Gastroesophageal sphincter (tissue), 4 donors: Measurements from ENCODE around the gene GLTP. TPM values are rescaled to one million over a fixed set of nuclear protein-coding genes. Genes with fewer than 3 reads are reported as not detected.

Experiments used
- ATAC-seq: fragments of 150-250 bp; one replicate; pipeline ENCODE4 v1.9.1; 2016; ENCODE audit warnings: mild to moderate bottlenecking, moderate library complexity
- H3K27ac ChIP-seq, 4 donors: fragments of 200-600 bp; sonication (generic) in 3 of 4; 1 replicate in 3 of 4; 2 replicates in 1 of 4; pipeline ENCODE4 v1.5.1; 2016 to 2019
- H3K27me3 ChIP-seq: fragments of 200-600 bp; sonication (generic); one replicate; pipeline ENCODE4 v1.5.1; 2019
- H3K36me3 ChIP-seq, 2 donors: fragments of 200-600 bp; sonication (generic); one replicate each; pipeline ENCODE4 v1.5.1; 2019; ENCODE audit warnings: control low read depth in 1 of 2
- H3K4me1 ChIP-seq, 3 donors: fragments of 200-600 bp; sonication (generic); 1 replicate in 2 of 3; 2 replicates in 1 of 3; pipeline ENCODE4 v1.5.1; 2016 to 2019; ENCODE audit warnings: control low read depth in 2 of 3
- H3K4me3 ChIP-seq, 2 donors: fragments of 200-600 bp; sonication (generic); one replicate each; pipeline ENCODE4 v1.5.1; 2019; ENCODE audit warnings: mild to moderate bottlenecking in 1 of 2, moderate library complexity in 1 of 2
- H3K9me3 ChIP-seq, 3 donors: fragments of 200-600 bp; sonication (generic); one replicate each; pipeline ENCODE4 v1.5.1; 2017 to 2019; ENCODE audit warnings: control low read depth in 2 of 3
- CTCF ChIP-seq, 4 experiments: fragments of 200-600 bp in 2 of 4; fragments of 450-650 bp in 2 of 4; sonication (generic) in 1 of 4; IDR thresholded peaks; one replicate each; pipeline ENCODE4 v1.5.1; 2017 to 2019; ENCODE audit warnings: antibody characterized with exemption in 4 of 4, mild to moderate bottlenecking in 2 of 4, moderate library complexity in 2 of 4
- EP300 ChIP-seq: sonication (generic); formaldehyde crosslinking; IDR thresholded peaks from one replicate; pipeline ENCODE4 v1.6.1; 2017; ENCODE audit warnings: antibody characterized with exemption, mild to moderate bottlenecking
- POLR2A ChIP-seq, 2 donors: fragments of 450-650 bp; IDR thresholded peaks; one replicate each; pipeline ENCODE4 v1.6.1; 2017; ENCODE audit warnings: antibody characterized with exemption in 2 of 2, mild to moderate bottlenecking in 2 of 2, moderate library complexity in 1 of 2
- POLR2AphosphoS5 ChIP-seq: sonication (generic); formaldehyde crosslinking; IDR thresholded peaks from one replicate; pipeline ENCODE4 v1.6.1; 2017; ENCODE audit warnings: antibody characterized with exemption
- whole genome bisulfite sequencing, 2 donors: methylation state at CpG; one replicate each; pipeline ENCODE4 v1.1.5; 2018; ENCODE audit warnings: low coverage in 1 of 2; 5-methylcytosine and 5-hydroxymethylcytosine counted together
- total RNA-seq, 4 donors: library from RNA; depleted of rRNA; stranded (reverse); fragments of >200 nt; gene quantifications; one replicate each; pipeline ENCODE4 v1.1.0, GENCODE V29; 2016

GLTP gene
- total RNA-seq, 4 donors from 2014 or later, result 35.2 to 70.3 (median 51.8) TPM

DNA sequence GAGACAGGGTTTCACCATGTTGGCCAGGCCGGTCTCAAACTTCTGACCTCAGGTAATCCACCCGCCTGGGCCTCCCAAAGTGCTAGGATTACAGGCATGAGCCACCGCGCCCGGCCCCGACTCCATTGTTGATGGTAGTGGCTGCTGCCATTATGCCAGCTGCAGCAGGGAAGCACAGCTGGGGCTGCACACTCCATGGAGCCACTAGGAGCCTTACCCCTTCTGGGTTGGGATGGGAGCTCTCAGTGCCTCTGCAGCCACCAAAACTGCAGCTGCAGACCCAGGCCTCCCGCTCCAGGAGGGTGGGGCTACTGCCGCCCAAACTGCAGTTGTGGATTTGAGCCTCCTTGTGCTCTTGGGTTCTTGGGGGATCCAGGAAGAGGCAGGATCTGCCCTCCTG is 45.7 kb upstream of the GLTP start:
- ATAC-seq, result no peak
- no peak overlapping the region for H3K27ac ChIP-seq
- no peak overlapping the region for H3K4me3 ChIP-seq
- peaks cover 0 to 80% of the 10 kb centered on the region in 2 donors for H3K36me3 ChIP-seq
- H3K4me1 ChIP-seq, result no peaks in the 10 kb centered on the region
- no peaks in the 10 kb centered on the region for H3K9me3 ChIP-seq
- no peaks in the 10 kb centered on the region for H3K27me3 ChIP-seq
- no peak for TF ChIP-seq POLR2A (IDR thresholded peaks at IDR 0.05)
- no peak for TF ChIP-seq POLR2AphosphoS5
- no peak for TF ChIP-seq CTCF (IDR thresholded peaks at IDR 0.05)
- TF ChIP-seq EP300, result no peak
- WGBS, 2 donors, result 80% methylated on average over 1 of the region's 8 CpGs

- TF ChIP-seq CTCF (IDR thresholded peaks at IDR 0.05), result no peak
- TF ChIP-seq POLR2A (IDR thresholded peaks at IDR 0.05), result no peak
- no peak for TF ChIP-seq POLR2AphosphoS5
- TF ChIP-seq EP300, result no peak
- Histone ChIP-seq H3K27me3 (no peaks in the 10 kb centered on the region), H3K36me3 (peaks cover 0 to 80% of the 10 kb centered on the region in 2 donors), H3K4me3 (no peak overlapping the region), H3K4me1 (no peaks in the 10 kb centered on the region), H3K9me3 (no peaks in the 10 kb centered on the region), H3K27ac (no peak overlapping the region)
- no peak for ATAC-seq
- WGBS, 2 donors, result 58 to 69% methylated on average over 3 to 6 of the region's 20 CpGs
Measured at GRCh38 chr12:109925185-109925840, 45.0 kb upstream of the GLTP start.

- no peak for TF ChIP-seq EP300
- TF ChIP-seq POLR2AphosphoS5, result no peak
- no peak for TF ChIP-seq POLR2A (IDR thresholded peaks at IDR 0.05)
- no peak for TF ChIP-seq CTCF (IDR thresholded peaks at IDR 0.05)
- Histone ChIP-seq H3K27me3 (no peaks in the 10 kb centered on the region), H3K27ac (no peak overlapping the region), H3K9me3 (no peaks in the 10 kb centered on the region), H3K36me3 (peaks cover 0 to 81% of the 10 kb centered on the region in 2 donors), H3K4me3 (no peak overlapping the region), H3K4me1 (no peaks in the 10 kb centered on the region)
- 67 to 100% methylated on average over 1 to 3 of the region's 17 CpGs for WGBS, 2 donors
- ATAC-seq, result no peak
Measured at GRCh38 chr12:109923481-109924245, 43.3 kb upstream of the GLTP start.

DNA sequence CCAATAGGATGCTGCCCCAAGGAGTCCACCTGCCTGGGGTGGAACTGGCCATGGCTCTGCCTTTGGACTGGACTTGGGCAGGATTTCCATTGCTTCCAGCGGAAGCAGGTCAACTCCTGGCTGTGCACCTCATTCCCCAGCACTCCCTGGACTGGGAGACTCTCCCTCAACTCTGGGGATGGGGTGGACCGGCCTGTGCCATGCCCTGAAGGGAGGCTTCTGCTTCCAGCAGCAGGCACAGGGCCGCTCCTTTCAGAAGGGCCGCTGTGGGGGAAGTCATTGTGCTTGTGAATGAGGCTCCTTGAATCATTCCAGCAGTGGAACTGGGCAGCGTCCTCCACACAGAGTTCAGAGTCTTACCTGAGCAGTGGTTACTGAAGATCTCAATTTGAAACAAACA is 42.7 kb upstream of the GLTP start:
- Histone ChIP-seq H3K4me1 (no peaks in the 10 kb centered on the region), H3K27me3 (no peaks in the 10 kb centered on the region), H3K27ac (no peak overlapping the region), H3K4me3 (no peak overlapping the region), H3K36me3 (peaks cover 0 to 81% of the 10 kb centered on the region in 2 donors), H3K9me3 (no peaks in the 10 kb centered on the region)
- ATAC-seq, result no peak
- no CpG with 5 or more reads among the region's 5 CpGs for whole genome bisulfite sequencing, 2 donors
- TF ChIP-seq EP300 (no peak), POLR2A (IDR thresholded peaks at IDR 0.05) (no peak), POLR2AphosphoS5 (no peak), CTCF (IDR thresholded peaks at IDR 0.05) (no peak)

DNA sequence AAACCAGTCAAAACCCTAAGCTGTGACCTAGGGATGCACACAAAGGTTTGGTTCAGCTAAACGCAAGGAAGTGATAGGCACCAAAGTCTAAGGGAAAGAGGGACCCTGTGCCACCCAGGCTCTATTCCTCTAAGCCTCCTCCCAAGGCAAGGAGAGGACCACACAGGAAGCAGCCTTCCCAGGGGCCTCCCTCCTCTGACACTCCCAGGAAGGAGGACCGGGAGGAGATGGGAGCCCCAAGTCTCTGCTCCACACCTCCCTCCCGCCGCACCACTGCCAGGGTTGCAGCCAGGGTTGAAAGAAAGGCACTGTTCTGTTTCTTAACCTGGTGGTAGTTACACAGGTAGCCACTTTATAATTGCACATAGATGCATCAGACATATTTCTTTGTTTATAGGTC is 41.6 kb upstream of the GLTP start:
- H3K27ac ChIP-seq, result no peak overlapping the region
- H3K36me3 ChIP-seq, result peaks cover 0 to 81% of the 10 kb centered on the region in 2 donors
- TF ChIP-seq POLR2AphosphoS5 (no peak), POLR2A (IDR thresholded peaks at IDR 0.05) (no peak), CTCF (IDR thresholded peaks at IDR 0.05) (no peak)
- 100% methylated on average over 1 of the region's 4 CpGs for WGBS, 2 donors
- no peaks in the 10 kb centered on the region for H3K9me3 ChIP-seq
- ATAC-seq, result no peak
- H3K4me1 ChIP-seq, result no peaks in the 10 kb centered on the region
- H3K4me3 ChIP-seq, result no peak overlapping the region
- no peaks in the 10 kb centered on the region for H3K27me3 ChIP-seq
